ENCODE results near the gene MRRF.

The MRRF gene

GRCh38 chr9:122228568-122229484 lies 35.9 kb upstream of the MRRF start, which contains the start of gene LHX6:
Gene LHX6 (minus strand): TSS chr9:122228957. CDS start chr9:122228740, 217 bp downstream.
- peak; percentile 60 for DNase-seq

DNA sequence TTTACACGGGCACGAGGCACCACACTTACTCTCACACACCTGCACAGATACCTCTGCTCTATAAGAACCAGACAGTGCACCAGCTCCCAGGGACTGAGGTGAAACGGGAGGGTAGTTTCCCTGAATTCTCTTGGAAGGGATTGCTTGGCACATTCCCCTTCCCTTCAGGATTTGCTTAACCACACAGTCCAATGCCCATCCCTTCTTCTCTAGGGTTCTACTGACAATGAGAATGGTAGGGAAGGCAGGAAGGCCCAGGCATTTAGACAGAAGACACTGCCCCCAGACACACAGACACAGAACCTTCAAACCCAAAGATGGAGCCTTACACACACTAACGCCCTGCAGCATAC lies 35.2 kb upstream of the MRRF start:
- DNase-seq = no peak

- no peak for DNase-seq
These were observed 31.8 kb upstream of the MRRF start for GRCh38 chr9:122232796-122233306.

DNA sequence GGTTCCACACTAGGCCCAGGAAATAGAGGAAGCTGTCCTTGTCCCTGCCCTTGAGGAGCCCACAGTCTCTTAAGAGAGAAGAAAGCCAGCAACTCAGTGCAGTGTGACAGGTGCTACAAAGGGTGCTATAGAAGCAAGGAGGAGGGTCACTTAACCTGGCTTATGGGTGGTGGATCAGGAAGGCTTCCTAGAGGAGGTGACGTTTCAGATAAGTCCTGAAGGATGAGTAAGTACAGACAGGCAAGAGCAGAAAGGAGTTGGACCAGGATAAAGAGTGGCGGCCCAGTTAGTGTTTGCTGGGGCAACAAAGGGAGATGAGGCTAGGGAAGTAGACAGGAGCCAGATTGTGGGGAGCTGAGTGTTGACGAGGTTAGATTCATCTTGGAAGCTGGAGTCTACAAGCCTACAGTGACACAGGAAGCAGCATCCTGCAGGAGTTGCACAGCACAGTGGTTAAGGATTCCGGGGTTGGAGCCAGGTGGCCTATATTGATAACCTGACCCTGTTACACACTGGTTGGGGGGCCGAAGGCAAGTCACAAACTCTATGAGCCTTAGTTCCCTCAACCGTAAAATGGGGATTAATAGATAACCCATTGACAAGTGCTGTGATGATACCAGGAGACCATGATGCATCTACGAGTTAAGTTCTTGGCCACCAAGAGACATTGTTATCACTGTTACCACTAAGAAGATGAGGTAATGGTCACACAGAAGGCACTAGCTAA lies 30.5 kb upstream of the MRRF start:
- no peak for DNase-seq

DNA sequence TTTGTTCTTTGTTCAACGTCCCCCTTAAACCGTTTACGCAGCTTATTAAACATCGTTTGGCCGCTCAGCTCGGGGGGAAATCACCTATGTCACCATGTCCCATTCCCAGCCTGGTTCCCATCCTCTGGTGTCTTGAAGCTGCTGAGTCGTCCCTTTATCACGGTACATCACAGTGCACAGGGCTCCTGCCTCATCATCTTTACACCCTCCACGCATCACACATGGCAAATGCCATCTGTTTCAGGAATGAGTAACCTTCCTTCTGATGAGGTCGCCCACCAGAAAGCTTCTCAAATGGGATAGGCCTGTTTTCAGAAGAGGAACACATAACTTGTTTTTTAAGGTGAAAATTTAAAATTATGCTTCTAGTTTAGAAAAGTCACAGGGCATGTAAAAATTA lies 28.0 kb upstream of the MRRF start:
- no peak for DNase-seq

GRCh38 chr9:122239722-122240121 lies 25.0 kb upstream of the MRRF start:
- no peak for DNase-seq

GRCh38 chr9:122244349-122244748 lies 20.3 kb upstream of the MRRF start:
- no peak for DNase-seq

DNA sequence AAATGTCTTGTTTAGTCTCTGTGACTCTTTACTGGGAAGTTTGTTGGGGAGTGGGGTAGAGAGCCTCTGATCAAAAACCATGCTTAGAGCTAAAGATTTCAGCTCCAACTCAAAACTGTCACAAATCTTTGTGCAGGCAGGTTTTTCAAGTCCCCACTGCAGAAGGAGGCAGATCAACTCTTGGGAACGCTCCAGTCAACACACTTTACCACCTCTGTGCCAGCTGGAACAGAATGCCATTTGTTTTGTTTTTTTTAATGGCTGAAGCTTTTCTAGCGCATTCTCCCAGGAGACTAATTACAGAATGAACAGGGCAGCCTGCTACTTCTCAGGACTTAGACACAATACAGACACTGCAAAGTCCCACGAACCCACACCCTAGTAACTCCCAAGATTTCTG lies 18.0 kb upstream of the MRRF start:
- no peak for DNase-seq

GRCh38 chr9:122248448-122248865 lies 16.2 kb upstream of the MRRF start:
- no peak for DNase-seq

GRCh38 chr9:122251351-122251750 lies 13.3 kb upstream of the MRRF start:
- DNase-seq = no peak

- no peak for DNase-seq
These were observed 11.9 kb upstream of the MRRF start for GRCh38 chr9:122252796-122253195.

DNA sequence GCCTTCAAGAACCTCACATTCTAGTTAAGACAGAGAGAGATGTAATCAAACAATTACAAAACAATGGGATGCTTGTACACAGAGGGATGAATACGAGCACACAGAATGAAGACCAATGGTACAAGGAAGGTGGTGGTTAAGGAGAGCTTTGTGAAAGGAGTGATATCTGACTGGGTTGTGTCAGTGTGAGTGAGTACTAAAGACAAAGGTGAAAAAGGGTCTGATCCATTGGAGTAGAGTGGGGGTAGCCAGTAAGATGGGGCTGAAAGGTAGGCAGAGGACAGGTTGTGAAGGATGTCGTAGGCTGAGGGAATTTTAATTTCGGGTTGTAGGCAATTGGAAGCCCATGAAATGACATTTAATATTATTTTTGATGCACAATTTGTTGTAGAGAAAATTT lies 9.9 kb upstream of the MRRF start:
- DNase-seq = no peak

DNA sequence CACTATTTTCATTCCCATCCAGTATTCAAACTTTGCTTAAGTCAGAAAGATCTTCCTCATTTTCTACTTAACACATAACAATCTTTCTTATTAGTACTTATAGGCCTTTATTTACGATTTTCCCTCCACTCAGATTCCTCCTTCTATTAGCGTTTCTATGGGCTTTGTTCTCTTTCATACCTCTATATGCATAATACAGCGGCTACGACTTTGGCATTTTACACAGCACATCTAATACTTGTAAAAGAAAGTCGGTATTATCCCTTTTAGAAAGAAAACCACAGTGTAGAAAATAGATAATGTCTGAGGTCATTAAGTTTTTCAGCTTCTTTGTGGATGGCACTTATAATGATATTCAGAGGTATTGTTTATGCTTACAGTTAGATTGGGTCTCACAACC lies 8.5 kb upstream of the MRRF start:
- DNase-seq = no peak

DNA sequence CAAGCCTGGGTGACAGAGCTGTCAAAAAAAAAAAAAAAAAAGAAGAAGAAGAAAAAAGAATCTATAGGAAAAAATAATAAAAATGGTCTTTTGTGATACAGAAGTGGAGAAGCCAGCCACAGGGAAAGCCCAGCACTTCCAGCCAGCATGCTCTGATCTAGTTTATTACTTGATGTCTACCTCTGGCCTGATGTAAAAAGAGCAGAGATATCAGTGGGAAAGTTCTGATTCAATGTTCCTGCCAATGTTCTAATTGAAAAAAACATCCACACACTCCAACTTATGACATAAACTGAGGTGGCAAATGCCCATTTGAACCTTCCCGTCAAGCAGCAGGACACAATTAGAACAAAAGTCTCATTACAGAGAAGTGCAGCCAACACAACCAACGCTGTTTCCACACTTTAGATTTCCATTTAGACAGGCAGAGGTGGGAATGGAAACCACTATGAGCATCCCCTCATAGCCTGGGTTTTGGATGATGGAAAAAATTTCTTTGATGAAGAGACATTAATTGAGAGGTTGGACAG lies 5.7 kb upstream of the MRRF start:
- no peak for DNase-seq

GRCh38 chr9:122261469-122261881 lies 3.2 kb upstream of the MRRF start:
- peak; percentile 74 for DNase-seq

DNA sequence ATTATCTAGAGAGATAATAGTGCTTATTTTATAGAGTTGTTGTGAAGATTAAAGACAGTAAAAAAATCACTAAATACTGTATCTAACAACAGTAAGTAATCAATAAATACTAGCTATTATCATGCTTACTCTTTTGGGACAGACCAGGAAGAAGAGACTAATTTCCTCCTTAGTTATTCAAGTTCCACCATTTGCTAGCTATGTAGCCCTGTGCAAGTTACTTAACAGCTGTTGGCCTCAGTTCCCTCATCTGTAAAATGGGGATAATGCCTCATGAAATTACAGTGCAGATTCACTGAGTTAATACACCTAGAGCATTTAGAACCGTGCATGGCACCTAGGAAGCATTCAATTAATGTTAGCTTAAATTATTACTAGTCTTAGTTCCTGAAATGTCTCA lies 2.6 kb upstream of the MRRF start:
- no peak for DNase-seq

- no peak for DNase-seq
These were observed 858 bp upstream of the MRRF start for GRCh38 chr9:122263699-122264349.

- peak; percentile 29 for DNase-seq
These were observed 650 bp downstream of the MRRF start for GRCh38 chr9:122265149-122265915.

DNA sequence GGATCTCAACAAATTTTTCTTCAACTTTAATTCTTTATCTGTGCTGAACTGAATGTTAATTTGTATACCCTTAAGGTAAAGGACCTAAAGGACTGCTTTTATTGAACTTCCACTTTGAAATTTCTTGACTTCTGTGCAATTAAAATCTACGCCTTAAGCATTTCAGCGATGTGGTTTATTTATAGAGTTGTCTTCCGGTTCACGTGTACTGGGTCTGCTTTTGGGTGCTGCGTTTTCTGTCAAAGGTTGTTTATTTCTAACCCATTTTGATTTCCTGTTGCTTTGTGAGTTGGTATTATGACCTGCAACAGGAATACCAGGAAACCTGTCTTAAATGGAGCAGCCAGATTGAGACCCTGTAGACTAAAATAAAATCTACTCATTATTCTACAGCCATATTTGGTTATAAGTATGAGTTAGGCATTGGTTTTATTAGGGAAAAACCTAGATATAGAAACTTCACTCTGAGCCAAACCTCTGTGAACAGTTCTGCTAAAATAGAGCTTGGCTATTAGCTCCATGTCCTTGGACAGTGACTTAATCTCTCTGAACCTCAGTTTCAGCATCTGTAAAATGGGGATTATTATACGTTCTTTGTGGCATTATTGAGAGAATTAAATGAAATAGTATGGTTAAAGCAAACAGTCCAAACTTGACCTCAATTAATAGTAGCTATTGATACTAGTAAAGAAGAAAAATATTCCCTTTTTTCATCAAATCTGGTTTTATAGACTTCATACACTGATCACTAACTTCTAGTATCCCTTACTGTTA lies 3.5 kb downstream of the MRRF start:
- no peak for DNase-seq

GRCh38 chr9:122274055-122274454 lies 9.4 kb downstream of the MRRF start:
- DNase-seq = no peak

GRCh38 chr9:122276096-122276495 lies 11.4 kb downstream of the MRRF start:
- no peak for DNase-seq
